ENCODE data around the gene TTC39C. TPM values are rescaled to one million over a fixed set of nuclear protein-coding genes. Genes with fewer than 3 reads are reported as not detected.

The TTC39C gene
- total RNA-seq, 1 donor from 2014 or later = 30.1 TPM

GRCh38 chr18:23977103-23977502 lies 37.5 kb upstream of the TTC39C start:
- H3K27me3 Mint-ChIP-seq = peaks cover 17% of the 10 kb centered on the region
- H3K4me3 Mint-ChIP-seq (ENCODE audit: low read depth) = no peak overlapping the region
- H3K27ac Mint-ChIP-seq = no peak overlapping the region
- H3K4me1 Mint-ChIP-seq (ENCODE audit: low read depth) = peaks cover 5% of the 10 kb centered on the region
- H3K9me3 Mint-ChIP-seq (ENCODE audit: low read depth) = peaks cover 19% of the 10 kb centered on the region
- no peak for DNase-seq (ENCODE audit: low spot score, unreplicated experiment)
- TF ChIP-seq CTCF (IDR thresholded peaks at IDR 0.05; ENCODE audit: unreplicated experiment) = no peak
- no peaks in the 10 kb centered on the region for H3K36me3 Mint-ChIP-seq (ENCODE audit: insufficient read depth)

GRCh38 chr18:23977719-23978483 lies 36.7 kb upstream of the TTC39C start:
- peaks cover 12% of the 10 kb centered on the region for H3K4me1 Mint-ChIP-seq (ENCODE audit: low read depth)

GRCh38 chr18:23981369-23981980 lies 33.1 kb upstream of the TTC39C start:
- Mint-ChIP-seq H3K27me3 (peaks cover 18% of the 10 kb centered on the region), H3K36me3 (ENCODE audit: insufficient read depth) (no peaks in the 10 kb centered on the region), H3K9me3 (ENCODE audit: low read depth) (peaks cover 6% of the 10 kb centered on the region), H3K4me1 (ENCODE audit: low read depth) (peaks cover 12% of the 10 kb centered on the region), H3K4me3 (ENCODE audit: low read depth) (no peak overlapping the region), H3K27ac (no peak overlapping the region)
- no peak for DNase-seq (ENCODE audit: low spot score, unreplicated experiment)
- no peak for TF ChIP-seq CTCF (IDR thresholded peaks at IDR 0.05; ENCODE audit: unreplicated experiment)

More at GRCh38 chr18:23977719-23978483, 36.7 kb upstream of the TTC39C start:
- no peak overlapping the region for H3K4me3 Mint-ChIP-seq (ENCODE audit: low read depth)
- no peak for DNase-seq (ENCODE audit: low spot score, unreplicated experiment)
- no peak overlapping the region for H3K27ac Mint-ChIP-seq
- no peak for TF ChIP-seq CTCF (IDR thresholded peaks at IDR 0.05; ENCODE audit: unreplicated experiment)
- peaks cover 18% of the 10 kb centered on the region for H3K27me3 Mint-ChIP-seq
- H3K36me3 Mint-ChIP-seq (ENCODE audit: insufficient read depth) = no peaks in the 10 kb centered on the region
- H3K9me3 Mint-ChIP-seq (ENCODE audit: low read depth) = peaks cover 19% of the 10 kb centered on the region

GRCh38 chr18:23982155-23983079 lies 32.1 kb upstream of the TTC39C start:
- H3K4me3 Mint-ChIP-seq (ENCODE audit: low read depth) = peak overlapping the region; percentile 0
- TF ChIP-seq CTCF (IDR thresholded peaks at IDR 0.05; ENCODE audit: unreplicated experiment) = no peak
- H3K27me3 Mint-ChIP-seq = peaks cover 15% of the 10 kb centered on the region
- DNase-seq (ENCODE audit: low spot score, unreplicated experiment) = no peak
- H3K9me3 Mint-ChIP-seq (ENCODE audit: low read depth) = no peaks in the 10 kb centered on the region
- peaks cover 12% of the 10 kb centered on the region for H3K4me1 Mint-ChIP-seq (ENCODE audit: low read depth)
- no peaks in the 10 kb centered on the region for H3K36me3 Mint-ChIP-seq (ENCODE audit: insufficient read depth)
- no peak overlapping the region for H3K27ac Mint-ChIP-seq

- Mint-ChIP-seq H3K27ac (no peak overlapping the region), H3K9me3 (ENCODE audit: low read depth) (no peaks in the 10 kb centered on the region), H3K36me3 (ENCODE audit: insufficient read depth) (no peaks in the 10 kb centered on the region), H3K4me3 (ENCODE audit: low read depth) (no peak overlapping the region), H3K27me3 (peaks cover 15% of the 10 kb centered on the region), H3K4me1 (ENCODE audit: low read depth) (peaks cover 12% of the 10 kb centered on the region)
- TF ChIP-seq CTCF (IDR thresholded peaks at IDR 0.05; ENCODE audit: unreplicated experiment) = no peak
- DNase-seq (ENCODE audit: low spot score, unreplicated experiment) = no peak
Observed at GRCh38 chr18:23983112-23983511, 31.4 kb upstream of the TTC39C start.

Measured in progenitor cell of endocrine pancreas (in vitro differentiated cells).